ENCODE data around the gene TREML2.

The TREML2 gene

DNA sequence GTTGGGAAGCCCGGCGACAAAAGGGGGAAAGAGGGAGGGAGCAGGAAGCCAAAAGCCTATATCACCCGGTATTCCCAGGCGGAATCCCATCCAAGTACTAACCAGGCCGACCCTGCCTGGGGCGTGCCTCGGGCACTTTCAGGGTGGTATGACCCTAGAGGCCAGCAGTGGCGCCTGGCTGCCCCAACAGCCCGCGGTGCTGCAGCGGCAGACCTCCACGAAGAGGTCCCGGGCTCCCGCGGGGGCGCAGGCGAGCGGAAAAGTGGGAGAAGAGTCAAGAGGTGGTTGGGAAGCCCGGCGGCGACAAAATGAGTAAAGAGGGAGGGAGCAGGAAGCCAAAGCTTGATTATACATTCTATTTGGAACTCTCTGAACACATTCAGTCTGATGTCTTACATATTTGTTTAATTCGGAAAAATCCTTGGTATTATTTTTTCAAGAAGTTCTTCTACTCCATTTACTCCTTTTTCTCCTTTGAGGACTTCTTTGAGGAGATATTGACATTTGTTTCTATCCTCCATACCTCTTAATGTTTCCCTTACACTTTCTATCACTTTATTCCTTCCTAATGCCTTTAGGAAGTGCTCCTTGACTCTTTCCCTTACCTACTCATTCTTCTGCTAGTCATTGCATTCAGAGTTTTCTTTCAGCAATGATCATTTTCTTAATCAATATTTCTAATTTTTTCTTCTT, 38.7 kb upstream of the TREML2 start:
- Histone ChIP-seq H3K9me2 (replicated peaks; ENCODE audit: insufficient read depth, low read length) (no peaks in the 10 kb centered on the region), H3F3A (ENCODE audit: insufficient read depth, low read length) (no peaks in the 10 kb centered on the region), H3K36me3 (replicated peaks; ENCODE audit: insufficient read depth, low read length) (no peaks in the 10 kb centered on the region), H4K20me1 (ENCODE audit: insufficient read depth, low read length) (no peaks in the 10 kb centered on the region), H3K9me3 (replicated peaks; ENCODE audit: insufficient read depth, low read length) (no peaks in the 10 kb centered on the region), H3K4me1 (ENCODE audit: low read length) (peaks cover 14% of the 10 kb centered on the region), H3K79me2 (ENCODE audit: low read length) (no peaks in the 10 kb centered on the region), H3K27ac (ENCODE audit: low read length) (no peak overlapping the region), H3K9ac (ENCODE audit: low read length) (no peak overlapping the region), H2AFZ (ENCODE audit: low read length) (no peak overlapping the region), H3K4me2 (ENCODE audit: low read depth, low read length) (no peak overlapping the region), H3K4me3 (ENCODE audit: low read length) (no peak overlapping the region), H3K27me3 (replicated peaks; ENCODE audit: insufficient read depth, low read length) (no peaks in the 10 kb centered on the region)
- TF ChIP-seq, protein P1, sequence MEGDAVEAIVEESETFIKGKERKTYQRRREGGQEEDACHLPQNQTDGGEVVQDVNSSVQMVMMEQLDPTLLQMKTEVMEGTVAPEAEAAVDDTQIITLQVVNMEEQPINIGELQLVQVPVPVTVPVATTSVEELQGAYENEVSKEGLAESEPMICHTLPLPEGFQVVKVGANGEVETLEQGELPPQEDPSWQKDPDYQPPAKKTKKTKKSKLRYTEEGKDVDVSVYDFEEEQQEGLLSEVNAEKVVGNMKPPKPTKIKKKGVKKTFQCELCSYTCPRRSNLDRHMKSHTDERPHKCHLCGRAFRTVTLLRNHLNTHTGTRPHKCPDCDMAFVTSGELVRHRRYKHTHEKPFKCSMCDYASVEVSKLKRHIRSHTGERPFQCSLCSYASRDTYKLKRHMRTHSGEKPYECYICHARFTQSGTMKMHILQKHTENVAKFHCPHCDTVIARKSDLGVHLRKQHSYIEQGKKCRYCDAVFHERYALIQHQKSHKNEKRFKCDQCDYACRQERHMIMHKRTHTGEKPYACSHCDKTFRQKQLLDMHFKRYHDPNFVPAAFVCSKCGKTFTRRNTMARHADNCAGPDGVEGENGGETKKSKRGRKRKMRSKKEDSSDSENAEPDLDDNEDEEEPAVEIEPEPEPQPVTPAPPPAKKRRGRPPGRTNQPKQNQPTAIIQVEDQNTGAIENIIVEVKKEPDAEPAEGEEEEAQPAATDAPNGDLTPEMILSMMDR (IDR thresholded peaks at IDR 0.05; ENCODE audit: low read length): no peak
- TF ChIP-seq EZH2phosphoT487 (IDR thresholded peaks at IDR 0.05; ENCODE audit: low read length): no peak
- DNase-seq: no peak

DNA sequence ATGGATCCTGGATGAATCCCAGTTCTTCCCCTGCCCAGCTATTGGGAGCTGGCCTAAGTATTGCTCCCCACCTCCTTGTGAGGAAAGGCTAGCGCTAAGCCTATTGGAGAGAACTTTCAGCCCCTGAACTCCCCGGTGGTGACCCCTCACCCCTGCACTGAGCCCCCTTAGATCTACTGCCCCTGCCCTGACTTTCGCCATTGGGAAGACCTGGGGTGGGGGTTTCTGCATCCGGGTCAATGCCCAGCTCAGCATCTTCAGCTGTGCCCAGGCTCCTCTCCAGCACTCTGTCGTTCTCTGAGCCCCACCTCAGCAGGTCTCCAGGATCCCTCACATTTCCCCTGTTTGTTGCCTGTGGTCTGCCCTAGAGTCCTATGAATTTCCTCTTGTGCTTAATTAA, 36.2 kb upstream of the TREML2 start:
- Histone ChIP-seq H4K20me1 (ENCODE audit: insufficient read depth, low read length) (no peaks in the 10 kb centered on the region), H3K36me3 (replicated peaks; ENCODE audit: insufficient read depth, low read length) (no peaks in the 10 kb centered on the region), H3K27me3 (replicated peaks; ENCODE audit: insufficient read depth, low read length) (no peaks in the 10 kb centered on the region), H3K9me3 (replicated peaks; ENCODE audit: insufficient read depth, low read length) (no peaks in the 10 kb centered on the region), H3K4me2 (ENCODE audit: low read depth, low read length) (no peak overlapping the region), H3K9me2 (replicated peaks; ENCODE audit: insufficient read depth, low read length) (no peaks in the 10 kb centered on the region), H3K4me1 (ENCODE audit: low read length) (peaks cover 6% of the 10 kb centered on the region), H3K4me3 (ENCODE audit: low read length) (no peak overlapping the region), H2AFZ (ENCODE audit: low read length) (no peak overlapping the region), H3K9ac (ENCODE audit: low read length) (no peak overlapping the region), H3K79me2 (ENCODE audit: low read length) (no peaks in the 10 kb centered on the region), H3F3A (ENCODE audit: insufficient read depth, low read length) (no peaks in the 10 kb centered on the region), H3K27ac (ENCODE audit: low read length) (no peak overlapping the region)
- TF ChIP-seq EZH2phosphoT487 (IDR thresholded peaks at IDR 0.05; ENCODE audit: low read length): no peak
- TF ChIP-seq, protein P1 (IDR thresholded peaks at IDR 0.05; ENCODE audit: low read length): no peak
- no peak for TF ChIP-seq EZH2 (optimal IDR thresholded peaks at IDR 0.05; ENCODE audit: low read depth, low read length)
- DNase-seq: no peak

DNA sequence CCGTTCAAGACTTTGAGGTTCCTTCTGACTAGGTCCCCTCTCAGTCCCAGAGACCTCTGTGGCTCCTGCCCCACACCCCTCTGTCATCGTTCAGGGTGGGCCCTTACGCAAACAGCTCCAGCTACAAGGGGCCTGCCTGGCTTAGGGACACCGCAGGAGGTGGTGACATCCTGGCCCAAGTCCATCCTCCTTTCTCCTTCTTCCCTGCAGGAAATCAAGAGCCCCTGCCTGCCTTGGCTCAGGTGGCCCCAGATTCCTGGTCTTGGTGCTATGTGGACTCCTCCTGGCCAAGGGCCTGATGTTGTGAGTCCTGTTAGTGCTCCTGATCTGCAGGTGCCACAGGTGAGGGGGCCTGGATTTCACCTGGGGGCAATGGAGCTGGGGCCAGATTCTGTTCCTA, 35.3 kb upstream of the TREML2 start:
- Histone ChIP-seq H3K27me3 (replicated peaks; ENCODE audit: insufficient read depth, low read length) (no peaks in the 10 kb centered on the region), H4K20me1 (ENCODE audit: insufficient read depth, low read length) (no peaks in the 10 kb centered on the region), H3K9me3 (replicated peaks; ENCODE audit: insufficient read depth, low read length) (no peaks in the 10 kb centered on the region), H3K27ac (ENCODE audit: low read length) (no peak overlapping the region), H3F3A (ENCODE audit: insufficient read depth, low read length) (no peaks in the 10 kb centered on the region), H2AFZ (ENCODE audit: low read length) (no peak overlapping the region), H3K4me1 (ENCODE audit: low read length) (no peaks in the 10 kb centered on the region), H3K4me2 (ENCODE audit: low read depth, low read length) (no peak overlapping the region), H3K4me3 (ENCODE audit: low read length) (no peak overlapping the region), H3K79me2 (ENCODE audit: low read length) (no peaks in the 10 kb centered on the region), H3K9me2 (replicated peaks; ENCODE audit: insufficient read depth, low read length) (no peaks in the 10 kb centered on the region), H3K9ac (ENCODE audit: low read length) (no peak overlapping the region), H3K36me3 (replicated peaks; ENCODE audit: insufficient read depth, low read length) (no peaks in the 10 kb centered on the region)
- TF ChIP-seq, protein P1 (IDR thresholded peaks at IDR 0.05; ENCODE audit: low read length): no peak
- TF ChIP-seq EZH2 (optimal IDR thresholded peaks at IDR 0.05; ENCODE audit: low read depth, low read length) (no peak), EZH2phosphoT487 (IDR thresholded peaks at IDR 0.05; ENCODE audit: low read length) (no peak)
- DNase-seq: no peak

Data from MM.1S (cell line).